Measurements from ENCODE around the gene VSIR. TPM values are rescaled to one million over a fixed set of nuclear protein-coding genes. Genes with fewer than 3 reads are reported as not detected.
A peak's percentile ranks its signal among the peaks of the same experiment; 100 is the strongest.

The VSIR gene
- total and polyA plus RNA-seq, 3 experiments from 2014 or later, result 59.6 to 349 (median 61.4) TPM

DNA sequence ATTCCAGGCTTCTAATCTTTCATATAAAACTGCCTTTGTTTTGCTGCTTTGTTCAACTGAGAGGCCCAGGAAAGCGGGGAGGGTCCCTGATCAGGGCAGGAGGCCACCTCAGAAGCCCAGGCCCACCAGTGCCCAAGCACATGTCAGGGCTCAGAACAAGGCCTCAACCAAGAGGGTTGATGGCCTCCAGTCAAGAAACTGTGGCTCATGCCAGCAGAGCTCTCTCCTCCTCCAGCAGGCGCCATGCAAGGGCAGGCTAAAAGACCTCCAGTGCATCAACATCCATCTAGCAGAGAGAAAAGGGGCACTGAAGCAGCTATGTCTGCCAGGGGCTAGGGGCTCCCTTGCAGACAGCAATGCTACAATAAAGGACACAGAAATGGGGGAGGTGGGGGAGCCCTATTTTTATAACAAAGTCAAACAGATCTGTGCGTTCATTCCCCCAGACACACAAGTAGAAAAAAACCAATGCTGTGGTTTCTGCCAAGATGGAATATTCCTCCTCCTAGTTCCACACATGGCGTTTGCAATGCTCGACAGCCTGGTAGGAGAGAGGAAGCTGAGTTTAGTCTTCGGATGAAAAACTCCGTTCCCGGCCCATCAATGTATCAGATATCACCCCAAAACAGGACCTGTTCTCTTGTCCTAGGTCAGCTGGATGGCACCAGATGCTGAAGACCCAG, 43.8 kb upstream of the VSIR start:
- H3K27ac Mint-ChIP-seq, result peak overlapping the region in 4 of 8 donors; percentile 17 to 32 (median 19)
- POLR2A ChIA-PET, result no interaction called here

GRCh38 chr10:71816421-71816851, 43.1 kb upstream of the VSIR start:
- ChIA-PET CTCF (no interaction called here), POLR2A (no interaction called here)
- Histone ChIP-seq H3K36me3 (ENCODE audit: insufficient read depth, low read length) (peaks cover 39% of the 10 kb centered on the region), H3K9me3 (ENCODE audit: low read length) (no peaks in the 10 kb centered on the region), H3K4me1 (ENCODE audit: insufficient read depth, low read length) (peaks cover 5% of the 10 kb centered on the region), H3K4me3 (ENCODE audit: low read length) (no peak overlapping the region), H3K27me3 (ENCODE audit: insufficient read depth, low read length, poor library complexity, severe bottlenecking) (no peaks in the 10 kb centered on the region), H3K27ac (ENCODE audit: low read depth, low read length) (no peak overlapping the region)
- no peaks in the 10 kb centered on the region for H3K9me3 Mint-ChIP-seq
- no peaks in the 10 kb centered on the region for H3K27me3 Mint-ChIP-seq
- no peak for DNase-seq
- no peaks in the 10 kb centered on the region for H3K4me1 Mint-ChIP-seq
- no peak overlapping the region for H3K4me3 Mint-ChIP-seq
- peak overlapping the region in 1 of 8 donors; percentile 60 for H3K27ac Mint-ChIP-seq
- peaks cover 0 to 71% (median 24%) of the 10 kb centered on the region in 3 donors for H3K36me3 Mint-ChIP-seq

More for the DNA sequence above, 43.8 kb upstream of the VSIR start:
- peaks cover 45% of the 10 kb centered on the region for H3K36me3 ChIP-seq (ENCODE audit: insufficient read depth, low read length)
- no peaks in the 10 kb centered on the region for H3K9me3 Mint-ChIP-seq
- no peaks in the 10 kb centered on the region for H3K27me3 ChIP-seq (ENCODE audit: insufficient read depth, low read length, poor library complexity, severe bottlenecking)
- peaks cover under 1 to 5% (median under 1%) of the 10 kb centered on the region in 3 donors for H3K4me1 Mint-ChIP-seq
- peak in 1 of 5 donors; percentile 13 for DNase-seq
- no peak overlapping the region for H3K4me3 Mint-ChIP-seq
- peaks cover 1% of the 10 kb centered on the region for H3K4me1 ChIP-seq (ENCODE audit: insufficient read depth, low read length)
- CTCF ChIA-PET, result no interaction called here
- no peaks in the 10 kb centered on the region for H3K9me3 ChIP-seq (ENCODE audit: low read length)
- no peak overlapping the region for H3K4me3 ChIP-seq (ENCODE audit: low read length)
- H3K36me3 Mint-ChIP-seq, result peaks cover 0 to 77% (median 26%) of the 10 kb centered on the region in 3 donors
- H3K27ac ChIP-seq (ENCODE audit: low read depth, low read length), result no peak overlapping the region
- no peaks in the 10 kb centered on the region for H3K27me3 Mint-ChIP-seq

DNA sequence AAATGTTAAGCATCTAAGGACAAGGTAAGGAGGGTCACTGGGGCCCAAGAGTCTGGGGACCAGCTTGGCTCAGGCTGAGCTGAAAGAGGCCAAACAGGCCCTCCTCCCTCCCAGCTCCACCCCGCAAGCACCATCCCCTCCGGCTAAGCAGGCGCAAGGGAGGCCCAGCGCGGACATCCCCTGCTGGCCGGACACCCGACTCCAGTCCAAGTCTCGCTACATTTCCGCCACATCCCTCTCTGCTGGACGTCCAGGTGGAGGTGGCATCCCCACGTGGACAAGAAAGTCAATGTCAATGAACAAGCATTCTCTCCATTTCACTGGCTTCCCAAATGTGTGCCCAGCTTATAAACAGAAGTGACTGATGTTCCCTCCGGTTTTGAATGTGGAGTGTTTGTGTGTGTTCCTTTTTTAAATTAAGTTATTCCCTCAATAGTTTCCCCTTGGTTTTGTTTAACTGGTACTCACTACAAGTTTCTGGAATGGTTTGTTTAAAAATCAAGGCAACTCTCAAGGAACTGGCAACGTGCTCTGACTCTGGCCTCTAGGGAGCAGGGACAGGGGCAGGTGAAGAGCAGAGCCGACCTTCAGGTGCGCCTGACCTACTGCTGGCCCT, 42.3 kb upstream of the VSIR start:
- no peaks in the 10 kb centered on the region for H3K4me1 Mint-ChIP-seq
- Histone ChIP-seq H3K9me3 (ENCODE audit: low read length) (no peaks in the 10 kb centered on the region), H3K27me3 (ENCODE audit: insufficient read depth, low read length, poor library complexity, severe bottlenecking) (no peaks in the 10 kb centered on the region), H3K36me3 (ENCODE audit: insufficient read depth, low read length) (peaks cover 31% of the 10 kb centered on the region), H3K4me3 (ENCODE audit: low read length) (no peak overlapping the region), H3K4me1 (ENCODE audit: insufficient read depth, low read length) (peaks cover 5% of the 10 kb centered on the region), H3K27ac (ENCODE audit: low read depth, low read length) (no peak overlapping the region)
- H3K4me3 Mint-ChIP-seq, result no peak overlapping the region
- H3K36me3 Mint-ChIP-seq, result peaks cover 0 to 63% (median 21%) of the 10 kb centered on the region in 3 donors
- H3K9me3 Mint-ChIP-seq, result no peaks in the 10 kb centered on the region
- no peaks in the 10 kb centered on the region for H3K27me3 Mint-ChIP-seq
- no peak for DNase-seq
- H3K27ac Mint-ChIP-seq, result peak overlapping the region in 2 of 8 donors; percentile 34 to 52
- ChIA-PET CTCF (interaction anchor here (1.0 kb wide), 1 partner anchor 81 kb away, joined by 3 read pairs; no protein-coding TSS in a partner anchor), POLR2A (no interaction called here)

- Histone ChIP-seq H3K27ac (ENCODE audit: low read depth, low read length) (no peak overlapping the region), H3K27me3 (ENCODE audit: insufficient read depth, low read length, poor library complexity, severe bottlenecking) (no peaks in the 10 kb centered on the region), H3K4me3 (ENCODE audit: low read length) (no peak overlapping the region), H3K4me1 (ENCODE audit: insufficient read depth, low read length) (peaks cover 5% of the 10 kb centered on the region), H3K36me3 (ENCODE audit: insufficient read depth, low read length) (peaks cover 24% of the 10 kb centered on the region), H3K9me3 (ENCODE audit: low read length) (no peaks in the 10 kb centered on the region)
- peaks cover 0 to 56% (median 20%) of the 10 kb centered on the region in 3 donors for H3K36me3 Mint-ChIP-seq
- H3K4me3 Mint-ChIP-seq, result no peak overlapping the region
- ChIA-PET CTCF (interaction anchor here (1.0 to 1.8 kb wide), 2 partner anchors 81 to 107 kb away, joined by 3 to 5 read pairs; no protein-coding TSS in a partner anchor), POLR2A (no interaction called here)
- peak in 1 of 5 donors; percentile 42 for DNase-seq
- peak overlapping the region in 1 of 8 donors; percentile 58 for H3K27ac Mint-ChIP-seq
- no peaks in the 10 kb centered on the region for H3K9me3 Mint-ChIP-seq
- H3K4me1 Mint-ChIP-seq, result no peaks in the 10 kb centered on the region
- H3K27me3 Mint-ChIP-seq, result no peaks in the 10 kb centered on the region
These were observed 41.6 kb upstream of the VSIR start for GRCh38 chr10:71814922-71815411.

- ChIA-PET CTCF (interaction anchor here (0.7 to 3.0 kb wide), 10 partner anchors 9 to 498 kb away, joined by 3 to 20 read pairs (median 4); partner anchors contain the start of genes SLC29A3 and VSIR), POLR2A (no interaction called here)
- Histone ChIP-seq H3K4me3 (ENCODE audit: low read length) (no peak overlapping the region), H3K4me1 (ENCODE audit: insufficient read depth, low read length) (peaks cover 5% of the 10 kb centered on the region), H3K9me3 (ENCODE audit: low read length) (no peaks in the 10 kb centered on the region), H3K36me3 (ENCODE audit: insufficient read depth, low read length) (peaks cover 10% of the 10 kb centered on the region), H3K27me3 (ENCODE audit: insufficient read depth, low read length, poor library complexity, severe bottlenecking) (no peaks in the 10 kb centered on the region), H3K27ac (ENCODE audit: low read depth, low read length) (no peak overlapping the region)
- Mint-ChIP-seq H3K27me3 (no peaks in the 10 kb centered on the region), H3K36me3 (peaks cover 2 to 37% (median 11%) of the 10 kb centered on the region in 3 donors), H3K9me3 (no peaks in the 10 kb centered on the region), H3K4me1 (no peaks in the 10 kb centered on the region), H3K4me3 (no peak overlapping the region), H3K27ac (no peak overlapping the region)
- DNase-seq, result no peak
These were observed 39.7 kb upstream of the VSIR start for GRCh38 chr10:71812913-71813590.

GRCh38 chr10:71812016-71812912, 38.9 kb upstream of the VSIR start:
- Mint-ChIP-seq H3K27ac (peak overlapping the region in 1 of 8 donors; percentile 19), H3K4me1 (no peaks in the 10 kb centered on the region), H3K36me3 (peaks cover 5 to 29% (median 9%) of the 10 kb centered on the region in 3 donors), H3K4me3 (no peak overlapping the region), H3K9me3 (no peaks in the 10 kb centered on the region), H3K27me3 (no peaks in the 10 kb centered on the region)
- Histone ChIP-seq H3K27me3 (ENCODE audit: insufficient read depth, low read length, poor library complexity, severe bottlenecking) (no peaks in the 10 kb centered on the region), H3K4me3 (ENCODE audit: low read length) (no peak overlapping the region), H3K9me3 (ENCODE audit: low read length) (no peaks in the 10 kb centered on the region), H3K27ac (ENCODE audit: low read depth, low read length) (no peak overlapping the region), H3K36me3 (ENCODE audit: insufficient read depth, low read length) (peaks cover 2% of the 10 kb centered on the region), H3K4me1 (ENCODE audit: insufficient read depth, low read length) (peaks cover 5% of the 10 kb centered on the region)
- ChIA-PET POLR2A (no interaction called here), CTCF (interaction anchor here (0.6 to 3.0 kb wide), 26 partner anchors 9 to 497 kb away, joined by 3 to 20 read pairs (median 4); partner anchors contain the start of genes SLC29A3 and VSIR)
- peak; percentile 61 to 80 (median 74) for DNase-seq

DNA sequence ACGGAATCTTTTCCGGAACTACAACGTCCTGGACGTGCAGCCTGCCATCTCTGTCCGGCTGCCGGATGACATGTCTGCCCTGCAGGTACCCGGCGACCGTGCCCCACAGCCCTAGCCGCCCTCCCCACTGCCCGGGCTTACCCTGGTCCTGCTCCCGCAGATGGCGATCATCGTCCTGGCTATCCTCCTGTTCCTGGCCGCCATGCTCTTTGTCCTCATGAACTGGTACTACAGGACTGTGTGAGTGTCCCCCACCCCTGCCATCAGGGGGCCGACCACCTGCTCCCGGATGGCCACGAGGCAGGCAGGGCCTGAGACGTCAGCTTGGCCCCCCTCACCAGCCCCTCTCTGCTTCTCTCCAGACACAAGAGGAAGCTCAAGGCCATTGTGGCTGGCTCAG, 38.0 kb upstream of the VSIR start:
- POLR2A ChIA-PET, result no interaction called here

More for the DNA sequence above, 38.0 kb upstream of the VSIR start:
- no peaks in the 10 kb centered on the region for H3K9me3 ChIP-seq (ENCODE audit: low read length)
- no peaks in the 10 kb centered on the region for H3K9me3 Mint-ChIP-seq
- CTCF ChIA-PET, result interaction anchor here (0.6 to 3.0 kb wide), 26 partner anchors 8 to 496 kb away, joined by 3 to 20 read pairs (median 4); partner anchors contain the start of genes SLC29A3 and VSIR
- no peak overlapping the region for H3K27ac ChIP-seq (ENCODE audit: low read depth, low read length)
- peaks cover 0 to 1% of the 10 kb centered on the region in 2 donors for H3K27me3 Mint-ChIP-seq
- no peaks in the 10 kb centered on the region for H3K27me3 ChIP-seq (ENCODE audit: insufficient read depth, low read length, poor library complexity, severe bottlenecking)
- H3K27ac Mint-ChIP-seq, result no peak overlapping the region
- no peaks in the 10 kb centered on the region for H3K36me3 ChIP-seq (ENCODE audit: insufficient read depth, low read length)
- H3K4me1 ChIP-seq (ENCODE audit: insufficient read depth, low read length), result peaks cover 5% of the 10 kb centered on the region
- H3K4me3 ChIP-seq (ENCODE audit: low read length), result no peak overlapping the region
- peak in 1 of 5 donors; percentile 41 for DNase-seq
- no peaks in the 10 kb centered on the region for H3K4me1 Mint-ChIP-seq
- no peak overlapping the region for H3K4me3 Mint-ChIP-seq
- peaks cover 3 to 20% (median 5%) of the 10 kb centered on the region in 3 donors for H3K36me3 Mint-ChIP-seq

Data from CD8-positive, alpha-beta memory T cell (primary cell).